Pancreas (tissue), 10 donors: ENCODE measurements around the gene INSYN2B. TPM values are rescaled to one million over a fixed set of nuclear protein-coding genes. Genes with fewer than 3 reads are reported as not detected.
A peak's percentile ranks its signal among the peaks of the same experiment; 100 is the strongest.

Experiments used
- ATAC-seq, 4 donors: fragments of 200-7000 bp; cut with Tn5 transposase; one replicate each; pipeline versions ENCODE4 v1.8.0 to v1.9.1; 2020; ENCODE audit warnings: mild to moderate bottlenecking in 4 of 4, moderate library complexity in 4 of 4
- DNase-seq, 6 donors: peaks; one replicate each; pipeline ENCODE4 v3.0.0-alpha.2; 2020
- FAIRE-seq: peaks from 2 replicates; lab custom pipeline; 2012; peaks lifted over from hg19 to GRCh38; lab: Jason Lieb, UNC
- H3K27ac ChIP-seq, 4 donors: fragments of 200-600 bp; sonication (generic); 1 replicate in 3 of 4; 2 replicates in 1 of 4; pipeline versions ENCODE4 v1.5.0 to v1.8.0; 2020
- H3K27me3 ChIP-seq, 4 donors: fragments of 200-600 bp; one replicate each; pipeline ENCODE4 v1.8.0; 2021
- H3K36me3 ChIP-seq, 3 donors: fragments of 200-600 bp; sonication (generic) in 1 of 3; one replicate each; pipeline versions ENCODE4 v1.5.0 to v1.8.0; 2020 to 2021
- H3K4me1 ChIP-seq, 3 donors: fragments of 200-600 bp; one replicate each; pipeline ENCODE4 v1.8.0; 2021
- H3K4me3 ChIP-seq, 4 donors: fragments of 200-600 bp; sonication (generic) in 2 of 4; one replicate each; pipeline versions ENCODE4 v1.5.0 to v1.8.0; 2020 to 2021
- H3K9me3 ChIP-seq, 4 donors: fragments of 200-600 bp; one replicate each; pipeline ENCODE4 v1.8.0; 2021
- WGBS, 2 donors: extraction: QIAGEN DNeasy Blood & Tissue Kit; methylation state at CpG; one replicate each; pipeline ENCODE4 v1.1.7; 2013; 5-methylcytosine and 5-hydroxymethylcytosine counted together
- intact Hi-C, 3 donors: fragments of 100-400 bp; cut with DNase I; formaldehyde crosslinking; loops; one replicate each; pipeline versions ENCODE4 v1.11.1 to v1.14.2; 2022
- polyA plus RNA-seq, 2 donors: library from polyadenylated mRNA; stranded (reverse); fragments of 200-250 nt; gene quantifications; one replicate each; pipeline ENCODE4 v1.2.3, GENCODE V29; 2013
- total RNA-seq, 6 donors: library from RNA; stranded (reverse); fragmentation: NEBNext Ultra II Directional in 4 of 6; extraction: Animal tissue kit (Norgen Biotek cat#: 25700) in 4 of 6; gene quantifications; one replicate each; pipeline versions ENCODE4 v1.2.1 to v1.2.4, GENCODE V29; 2021 to 2023
- TF ChIP-seq, protein P1 (sequence below), 4 donors: fragments of 200-600 bp; sonication (generic) in 3 of 4; IDR thresholded peaks; one replicate each; pipeline versions ENCODE4 v1.5.0 to v1.8.0; 2021; ENCODE audit warnings: antibody characterized with exemption in 4 of 4
- donor health status: healthy with polysubstance abuse.
- donor health status: DM: no; HTN: no; CAD: no; lungs with moderate emphysema.
- donor health status: DM: no; HTN: no; CAD: no.
- donor health status: control.
- donor health status: control.
- donor health status: Bipolar disorder and iron deficiency.
- donor health status: DM: yes; HTN: yes; CAD: no.
- donor health status: DM: no; HTN: no; CAD: no.
- donor health status: DM: no; HTN: no; CAD: no.
- donor health status: DM: yes; HTN: yes; CAD: no.

The INSYN2B gene
- total and polyA plus RNA-seq, 8 donors = 0.02 TPM; not detected in 7

DNA sequence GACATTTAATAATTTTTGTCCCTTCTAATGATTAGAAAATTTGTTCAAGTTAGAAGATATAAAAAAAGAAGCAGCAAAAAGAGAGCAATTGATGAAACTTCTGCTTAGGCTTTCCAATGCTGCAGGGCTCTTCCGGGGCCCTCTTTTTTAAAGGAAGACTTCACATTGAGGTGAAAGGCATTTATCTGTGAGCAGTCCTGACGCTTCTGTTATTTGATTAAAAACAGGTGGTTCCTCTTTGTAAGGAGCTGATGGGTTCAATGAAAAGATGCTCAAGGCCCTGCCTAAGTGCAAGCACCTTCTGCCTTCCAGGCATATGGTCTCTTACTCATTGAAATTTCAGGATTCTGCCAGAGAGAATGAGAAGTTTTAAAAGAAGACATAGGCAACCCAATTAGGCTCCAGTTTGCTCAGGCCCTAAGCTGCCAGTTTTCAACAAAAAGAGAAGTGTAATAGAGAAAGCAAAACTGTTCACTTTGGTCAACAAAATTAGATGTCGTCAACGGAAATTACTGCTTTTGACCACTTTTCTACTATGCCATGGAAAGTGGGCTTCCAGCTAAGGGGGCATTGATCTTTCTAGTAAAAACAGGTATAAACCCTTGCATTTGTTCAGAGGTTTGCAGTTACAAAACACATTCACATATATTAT lies 100.2 kb downstream of the INSYN2B start:
- TF ChIP-seq, protein P1, sequence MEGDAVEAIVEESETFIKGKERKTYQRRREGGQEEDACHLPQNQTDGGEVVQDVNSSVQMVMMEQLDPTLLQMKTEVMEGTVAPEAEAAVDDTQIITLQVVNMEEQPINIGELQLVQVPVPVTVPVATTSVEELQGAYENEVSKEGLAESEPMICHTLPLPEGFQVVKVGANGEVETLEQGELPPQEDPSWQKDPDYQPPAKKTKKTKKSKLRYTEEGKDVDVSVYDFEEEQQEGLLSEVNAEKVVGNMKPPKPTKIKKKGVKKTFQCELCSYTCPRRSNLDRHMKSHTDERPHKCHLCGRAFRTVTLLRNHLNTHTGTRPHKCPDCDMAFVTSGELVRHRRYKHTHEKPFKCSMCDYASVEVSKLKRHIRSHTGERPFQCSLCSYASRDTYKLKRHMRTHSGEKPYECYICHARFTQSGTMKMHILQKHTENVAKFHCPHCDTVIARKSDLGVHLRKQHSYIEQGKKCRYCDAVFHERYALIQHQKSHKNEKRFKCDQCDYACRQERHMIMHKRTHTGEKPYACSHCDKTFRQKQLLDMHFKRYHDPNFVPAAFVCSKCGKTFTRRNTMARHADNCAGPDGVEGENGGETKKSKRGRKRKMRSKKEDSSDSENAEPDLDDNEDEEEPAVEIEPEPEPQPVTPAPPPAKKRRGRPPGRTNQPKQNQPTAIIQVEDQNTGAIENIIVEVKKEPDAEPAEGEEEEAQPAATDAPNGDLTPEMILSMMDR (IDR thresholded peaks at IDR 0.05) = no peak
- Histone ChIP-seq H3K27ac (no peak overlapping the region), H3K4me3 (no peak overlapping the region), H3K4me1 (no peaks in the 10 kb centered on the region), H3K36me3 (no peaks in the 10 kb centered on the region), H3K27me3 (no peaks in the 10 kb centered on the region), H3K9me3 (no peaks in the 10 kb centered on the region)
- intact Hi-C loops = no loop called here
- DNase-seq = no peak
- no peak for FAIRE-seq
- no peak for ATAC-seq
- 64 to 69% methylated on average over 4 of the region's 4 CpGs for WGBS, 2 donors

DNA sequence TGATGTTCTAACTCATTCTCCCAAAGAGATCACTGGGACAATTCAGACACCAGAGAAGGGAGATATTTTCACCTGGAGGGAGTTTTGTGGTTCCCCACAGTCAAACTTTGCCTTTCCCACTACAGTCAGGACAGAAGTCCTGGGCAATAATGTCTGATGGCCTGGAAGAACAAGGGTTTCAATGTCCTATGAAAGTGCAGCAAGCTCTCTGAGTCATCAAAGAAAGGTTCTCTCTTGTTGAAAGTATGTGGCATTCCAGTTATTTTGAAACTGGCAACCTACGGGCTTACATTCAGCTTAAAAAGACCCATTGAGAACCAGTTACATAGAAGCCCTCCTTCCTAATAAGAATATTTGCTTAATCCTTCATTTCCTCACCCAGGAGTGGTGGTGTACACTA lies 103.9 kb downstream of the INSYN2B start:
- ATAC-seq = no peak

DNA sequence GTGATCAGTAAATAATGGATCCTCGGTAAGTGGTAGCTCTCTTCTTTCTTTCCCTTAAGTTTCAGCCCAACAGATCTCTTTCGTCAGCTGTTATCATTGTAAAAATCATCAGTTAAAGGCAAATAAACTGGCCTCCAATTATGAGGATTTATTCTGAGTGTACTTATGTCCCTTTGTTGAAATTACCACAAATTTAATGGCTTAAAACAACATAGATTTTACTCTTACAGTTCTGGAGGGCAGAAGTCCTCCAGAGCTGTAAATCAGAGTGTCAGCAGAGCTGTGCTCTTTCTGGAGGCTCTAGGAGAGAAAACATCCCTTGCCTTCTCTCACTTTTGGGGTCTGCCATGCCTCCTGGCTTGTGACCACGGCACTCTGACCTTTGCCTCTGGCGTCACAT lies 104.6 kb downstream of the INSYN2B start:
- TF ChIP-seq, protein P1 (IDR thresholded peaks at IDR 0.05) = no peak
- ATAC-seq (no peak), DNase-seq (no peak), FAIRE-seq (no peak)
- Histone ChIP-seq H3K27me3 (no peaks in the 10 kb centered on the region), H3K4me1 (no peaks in the 10 kb centered on the region), H3K27ac (no peak overlapping the region), H3K9me3 (no peaks in the 10 kb centered on the region), H3K36me3 (no peaks in the 10 kb centered on the region), H3K4me3 (no peak overlapping the region)
- intact Hi-C loops = no loop called here
- WGBS, 2 donors = 58 to 68% methylated on average over 4 of the region's 4 CpGs

More for the DNA sequence above, 103.9 kb downstream of the INSYN2B start:
- Histone ChIP-seq H3K27me3 (no peaks in the 10 kb centered on the region), H3K4me3 (no peak overlapping the region), H3K36me3 (no peaks in the 10 kb centered on the region), H3K27ac (no peak overlapping the region), H3K4me1 (no peaks in the 10 kb centered on the region), H3K9me3 (no peaks in the 10 kb centered on the region)
- DNase-seq (no peak), FAIRE-seq (no peak)
- TF ChIP-seq, protein P1 (IDR thresholded peaks at IDR 0.05) = no peak
- WGBS, 2 donors = 53 to 58% methylated on average over 1 of the region's 1 CpG
- intact Hi-C loops = no loop called here

DNA sequence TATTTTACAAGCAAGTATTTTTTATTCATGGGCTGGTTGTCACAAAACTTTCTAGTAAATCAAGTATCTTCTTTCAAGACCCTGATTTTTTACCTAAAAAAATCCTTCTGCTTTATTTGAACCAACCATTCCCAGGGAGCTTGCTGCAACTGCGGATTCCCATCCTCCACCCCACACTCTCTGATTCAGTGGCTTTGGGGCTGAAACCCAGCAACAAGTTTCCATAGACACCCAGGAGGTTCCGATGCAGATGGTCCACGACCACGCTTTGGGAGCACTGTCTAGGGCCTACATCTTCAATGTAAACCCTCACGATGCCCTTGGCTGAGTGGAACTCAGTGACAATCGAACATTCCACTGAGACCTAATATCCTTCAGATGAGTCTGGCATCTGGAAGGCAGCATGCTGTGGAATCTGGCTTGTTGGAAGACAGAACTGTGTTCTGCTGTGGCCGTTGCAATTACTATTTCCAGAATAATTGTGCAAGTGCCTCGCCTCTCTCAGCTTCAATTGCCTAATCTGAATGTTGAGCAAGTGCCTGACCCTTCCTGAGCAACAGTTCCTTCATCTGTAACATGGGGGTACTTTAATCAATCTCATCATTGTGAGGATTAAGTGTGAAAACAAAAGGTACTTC lies 105.1 kb downstream of the INSYN2B start:
- no peak for FAIRE-seq
- ATAC-seq = peak in 3 of 4 donors; percentile 23 to 73 (median 30)
- Histone ChIP-seq H3K4me3 (no peak overlapping the region), H3K4me1 (no peaks in the 10 kb centered on the region), H3K9me3 (no peaks in the 10 kb centered on the region), H3K27ac (no peak overlapping the region), H3K36me3 (no peaks in the 10 kb centered on the region), H3K27me3 (no peaks in the 10 kb centered on the region)
- no peak for DNase-seq
- 71 to 75% methylated on average over 8 of the region's 8 CpGs for WGBS, 2 donors
- intact Hi-C loops = no loop called here
- TF ChIP-seq, protein P1 (IDR thresholded peaks at IDR 0.05) = no peak

DNA sequence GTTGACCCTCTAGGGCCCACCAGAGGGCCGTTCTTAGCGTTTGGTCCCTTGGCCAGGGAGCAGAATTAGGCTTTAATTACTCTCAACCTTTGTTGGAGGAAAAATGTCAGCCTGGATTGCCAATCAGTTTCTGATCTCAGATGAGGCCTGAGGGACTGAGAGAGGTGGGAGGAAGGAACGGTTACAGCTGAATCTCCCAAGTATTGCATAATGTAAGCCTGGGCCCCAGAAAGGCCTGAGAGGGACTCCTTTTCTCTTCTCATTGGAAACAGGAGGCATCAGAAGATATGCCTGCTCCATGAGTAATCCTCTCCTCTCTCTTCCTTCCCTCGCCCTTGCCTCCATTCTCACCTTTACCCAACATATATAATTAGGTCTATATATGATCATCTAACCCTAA lies 105.7 kb downstream of the INSYN2B start:
- H3K9me3 ChIP-seq = no peaks in the 10 kb centered on the region
- WGBS, 2 donors = 44 to 51% methylated on average over 4 of the region's 4 CpGs
- intact Hi-C loops = no loop called here
- H3K27ac ChIP-seq = no peak overlapping the region
- no peaks in the 10 kb centered on the region for H3K36me3 ChIP-seq
- TF ChIP-seq, protein P1 (IDR thresholded peaks at IDR 0.05) = no peak
- DNase-seq (no peak), ATAC-seq (peak in 2 of 4 donors; percentile 32 to 34), FAIRE-seq (no peak)
- no peaks in the 10 kb centered on the region for H3K27me3 ChIP-seq
- no peaks in the 10 kb centered on the region for H3K4me1 ChIP-seq
- no peak overlapping the region for H3K4me3 ChIP-seq
